HTR-8/SVneo (cell line): ENCODE data around the gene LAMB2.

Source experiments
- DNase-seq: peaks from one replicate; pipeline ENCODE4 v3.0.0; 2011; ENCODE audit warnings: low spot score, mixed read lengths; ENCODE audit not compliant: insufficient read length
- FAIRE-seq: peaks from 2 replicates; lab custom pipeline; 2011; peaks lifted over from hg19 to GRCh38; lab: Jason Lieb, UNC

Gene LAMB2

DNA sequence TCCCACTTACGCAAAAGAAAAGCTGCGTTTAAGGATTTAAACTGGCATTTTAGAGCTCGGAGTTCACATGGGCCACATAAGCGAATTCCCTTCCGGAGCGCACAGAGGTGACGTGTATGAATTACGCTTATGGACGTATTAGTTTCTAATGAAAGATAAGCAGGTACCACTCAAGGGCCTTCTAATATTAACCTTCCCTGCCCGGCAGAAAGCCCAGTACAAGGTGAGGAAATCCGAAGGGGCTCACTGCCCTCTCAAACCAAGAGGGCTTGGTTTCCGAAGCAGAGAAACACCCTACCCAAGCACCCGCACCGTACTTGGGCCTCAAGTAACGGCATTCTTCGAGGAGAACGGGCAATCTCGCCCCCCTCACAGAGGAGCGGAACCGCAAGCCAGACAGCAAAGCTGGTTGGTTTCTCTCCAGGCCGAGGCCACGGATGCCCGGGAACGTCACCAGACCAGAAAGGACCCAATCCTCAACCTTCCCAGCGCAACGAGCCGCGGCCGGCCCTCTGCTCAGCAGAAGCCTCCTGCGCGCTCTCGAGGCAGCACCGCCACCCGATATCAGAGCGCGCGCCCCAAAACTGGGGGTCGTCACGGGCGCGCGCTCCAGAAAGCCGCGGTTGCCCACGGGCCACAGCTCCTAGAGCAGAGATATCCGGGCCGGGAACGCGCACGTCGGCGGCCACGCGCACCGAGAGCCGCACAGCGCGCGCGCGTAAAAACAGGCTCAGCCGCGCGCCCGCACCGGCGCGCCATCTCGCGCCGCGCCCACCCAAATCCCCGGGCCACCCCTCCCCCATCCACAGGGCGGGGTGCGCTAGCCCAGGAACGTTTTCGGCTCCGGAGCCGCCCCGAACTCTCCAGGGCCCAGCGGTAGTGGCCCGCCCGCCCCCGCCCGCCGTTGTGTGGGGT, 39.7 kb downstream of the LAMB2 start:
- DNase-seq = peak; percentile 52
- FAIRE-seq = peak; percentile 90

DNA sequence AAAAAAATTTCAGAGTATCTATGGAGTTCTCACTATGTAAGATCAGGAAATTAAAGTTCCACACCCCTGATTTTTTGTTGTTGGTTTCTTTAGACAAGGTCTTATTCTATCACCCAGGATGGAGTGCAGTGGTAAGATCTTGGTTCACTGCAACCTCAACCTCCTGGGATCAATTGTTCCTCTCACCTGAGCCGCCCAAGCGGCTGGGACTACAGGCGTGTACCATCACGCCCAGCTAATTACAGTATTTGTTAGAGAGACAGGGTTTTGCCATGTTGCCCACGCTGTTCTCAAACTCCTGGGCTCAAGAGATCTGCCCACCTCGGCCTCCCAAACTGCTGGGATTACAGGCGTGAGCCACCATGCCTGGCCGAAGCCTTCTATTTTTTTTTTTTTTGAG, 51.4 kb downstream of the LAMB2 start:
- no peak for DNase-seq
- FAIRE-seq = no peak

DNA sequence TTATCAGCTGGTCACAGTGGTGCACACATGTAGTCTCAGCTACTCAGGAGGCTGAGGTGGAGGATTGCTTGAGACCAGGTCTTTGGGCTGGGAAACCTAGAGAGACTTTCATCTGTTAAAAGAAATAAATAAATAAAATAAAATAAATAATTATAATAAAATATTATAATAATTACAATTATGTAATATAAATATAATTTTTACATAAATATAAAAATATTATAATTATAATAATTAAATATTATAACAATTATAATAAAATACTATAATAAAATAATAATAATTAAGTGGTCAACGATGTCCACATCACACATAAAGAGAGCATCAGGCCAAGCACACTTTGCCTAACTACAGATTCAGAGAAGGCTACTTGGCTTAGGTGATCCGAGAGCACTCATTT, 53.6 kb downstream of the LAMB2 start:
- no peak for FAIRE-seq
- no peak for DNase-seq

DNA sequence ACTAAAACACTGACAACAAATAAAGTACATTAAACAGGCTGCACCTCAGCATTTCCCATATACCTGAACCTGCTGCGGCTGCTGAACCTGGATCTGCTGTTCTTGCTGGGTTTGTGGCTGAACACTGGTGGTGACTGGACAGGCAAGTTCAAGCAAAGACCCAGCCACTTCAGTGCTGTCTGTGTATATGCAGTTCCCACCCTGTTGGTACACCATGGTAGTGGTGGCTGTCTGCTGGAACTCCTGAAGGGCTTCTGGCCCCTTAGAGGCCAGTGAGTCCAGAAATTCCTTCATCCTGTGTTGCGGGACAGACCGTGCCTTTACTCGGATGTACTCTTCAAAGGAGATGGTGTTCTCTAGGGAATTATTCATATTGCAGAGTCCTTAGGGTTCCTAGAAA, 56.2 kb downstream of the LAMB2 start:
- no peak for DNase-seq
- no peak for FAIRE-seq

DNA sequence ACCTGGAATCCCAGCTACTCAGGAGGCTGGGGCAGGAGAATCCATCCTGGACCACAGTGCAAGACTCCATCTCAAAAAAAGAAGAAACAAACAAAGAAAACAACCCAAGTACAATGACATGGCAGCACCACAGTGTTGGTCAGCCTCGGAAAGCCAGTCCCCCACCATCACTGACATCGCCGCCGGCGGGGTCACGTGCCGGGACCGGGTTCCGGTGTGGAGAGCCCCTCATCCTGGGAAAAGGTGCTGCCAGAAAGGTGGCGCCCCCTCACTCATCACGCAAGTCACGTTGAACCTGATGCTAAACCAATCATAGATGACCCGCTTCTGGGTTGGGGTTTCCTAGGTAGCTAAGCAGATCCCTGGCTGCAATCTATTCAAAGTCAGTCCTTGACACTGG, 56.7 kb downstream of the LAMB2 start:
- FAIRE-seq (no peak), DNase-seq (no peak)
